Hippocampal formation (tissue), 2 donors: ENCODE measurements around the gene PPP6R3.
"Not testable (repeated sequence)": the region's sequence is repeated elsewhere in the genome, so short reads cannot be mapped to it uniquely, and the experiment has no call there.

Source experiments
- DNase-seq, 2 donors: peaks; one replicate each; lab custom pipeline; 2025; lab: John Stamatoyannopoulos, UW

Gene PPP6R3

GRCh38 chr11:68525336-68525735, 64.8 kb downstream of the PPP6R3 start:
- DNase-seq: no peak

GRCh38 chr11:68525930-68526329, 65.4 kb downstream of the PPP6R3 start:
- DNase-seq: no peak

- no peak for DNase-seq
Measured at GRCh38 chr11:68527585-68527984, 67.0 kb downstream of the PPP6R3 start.

GRCh38 chr11:68528630-68529029, 68.1 kb downstream of the PPP6R3 start:
- DNase-seq: no peak

- no peak for DNase-seq
Measured at GRCh38 chr11:68531129-68531693, 70.7 kb downstream of the PPP6R3 start.

- DNase-seq: no peak
Measured at GRCh38 chr11:68532727-68533369, 72.3 kb downstream of the PPP6R3 start.

GRCh38 chr11:68533945-68534344, 73.4 kb downstream of the PPP6R3 start:
- no peak for DNase-seq

GRCh38 chr11:68535098-68535497, 74.5 kb downstream of the PPP6R3 start:
- no peak for DNase-seq

GRCh38 chr11:68536706-68537105, 76.2 kb downstream of the PPP6R3 start:
- DNase-seq: no peak

GRCh38 chr11:68538025-68538424, 77.5 kb downstream of the PPP6R3 start:
- DNase-seq: no peak

GRCh38 chr11:68539395-68539794, 78.8 kb downstream of the PPP6R3 start:
- DNase-seq: no peak

GRCh38 chr11:68540504-68540903, 80.0 kb downstream of the PPP6R3 start:
- DNase-seq: not testable (repeated sequence)

- no peak for DNase-seq
Measured at GRCh38 chr11:68541116-68541515, 80.6 kb downstream of the PPP6R3 start.

- no peak for DNase-seq
Measured at GRCh38 chr11:68541991-68542390, 81.4 kb downstream of the PPP6R3 start.

GRCh38 chr11:68542617-68543016, 82.1 kb downstream of the PPP6R3 start:
- DNase-seq: no peak

- no peak for DNase-seq
Measured at GRCh38 chr11:68543594-68543993, 83.0 kb downstream of the PPP6R3 start.

GRCh38 chr11:68545347-68545746, 84.8 kb downstream of the PPP6R3 start:
- no peak for DNase-seq

GRCh38 chr11:68545796-68546195, 85.2 kb downstream of the PPP6R3 start:
- DNase-seq: no peak

GRCh38 chr11:68546555-68546954, 86.0 kb downstream of the PPP6R3 start:
- DNase-seq: no peak

- DNase-seq: no peak
Measured at GRCh38 chr11:68549789-68550484, 89.4 kb downstream of the PPP6R3 start.

- DNase-seq: no peak
Measured at GRCh38 chr11:68550485-68550817, 89.9 kb downstream of the PPP6R3 start.

- no peak for DNase-seq
Measured at GRCh38 chr11:68551223-68551622, 90.7 kb downstream of the PPP6R3 start.

- no peak for DNase-seq
Measured at GRCh38 chr11:68551777-68552176, 91.2 kb downstream of the PPP6R3 start.

- no peak for DNase-seq
Measured at GRCh38 chr11:68552542-68552941, 92.0 kb downstream of the PPP6R3 start.
